ENCODE measurements around the gene KRT4. TPM values are rescaled to one million over a fixed set of nuclear protein-coding genes. Genes with fewer than 3 reads are reported as not detected.

Gene KRT4
- total RNA-seq, 1 donor from 2014 or later: not detected

DNA sequence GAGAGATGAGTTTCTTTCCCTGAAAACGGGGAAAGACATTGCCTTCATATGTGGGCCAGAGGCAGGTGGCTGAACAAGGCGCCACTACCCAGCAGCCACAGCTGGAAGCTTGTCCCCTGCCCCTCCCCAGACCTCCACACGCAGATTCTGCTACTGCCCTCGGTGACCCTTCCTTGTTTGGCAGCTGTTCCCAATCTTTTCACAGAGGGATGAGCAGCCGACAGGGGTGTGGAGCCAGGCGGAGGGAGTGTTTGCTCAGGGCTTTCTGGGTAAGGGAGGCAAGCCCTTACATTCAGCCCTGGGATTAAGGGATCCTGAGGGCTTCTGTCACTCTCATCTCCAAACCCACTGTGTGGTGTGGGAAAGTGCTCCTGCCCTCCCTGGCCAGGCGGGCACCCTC lies 4.5 kb upstream of the KRT4 start:
- TF ChIP-seq CTCF (conservative IDR thresholded peaks at IDR 0.05): no peak
- Mint-ChIP-seq H3K27ac (ENCODE audit: unreplicated experiment) (no peak overlapping the region), H3K27me3 (ENCODE audit: low read depth) (peaks cover 5% of the 10 kb centered on the region), H3K4me3 (no peak overlapping the region), H3K36me3 (ENCODE audit: low read depth) (no peaks in the 10 kb centered on the region), H3K9me3 (no peaks in the 10 kb centered on the region), H3K4me1 (peaks cover 9% of the 10 kb centered on the region)
- no peak for DNase-seq (ENCODE audit: low read depth, low spot score)

DNA sequence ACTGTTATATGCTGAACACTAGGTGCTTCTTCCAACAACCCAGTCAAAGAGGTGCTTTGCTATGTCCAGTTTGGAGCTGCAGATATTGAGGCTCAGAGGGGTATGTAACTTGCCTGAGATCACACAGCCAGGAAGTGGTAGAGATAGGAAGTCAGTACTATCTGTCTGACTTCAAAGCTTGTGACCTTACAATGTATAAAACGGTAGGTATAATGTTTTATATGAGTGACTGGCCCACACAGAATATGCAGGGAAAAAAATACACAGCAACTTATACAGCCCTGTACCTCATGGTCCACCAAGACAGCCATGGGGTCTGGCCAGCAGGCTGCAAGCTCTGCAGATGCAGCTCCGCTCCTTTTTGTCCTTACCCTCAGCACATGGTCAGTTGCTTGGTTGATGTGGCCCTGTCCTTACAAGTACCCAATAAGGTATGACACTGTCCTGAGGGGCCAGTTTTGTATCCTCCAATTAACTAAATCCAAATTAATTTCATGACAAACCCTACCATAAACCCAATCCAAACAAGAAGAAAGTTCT lies 3.9 kb upstream of the KRT4 start:
- TF ChIP-seq CTCF (conservative IDR thresholded peaks at IDR 0.05): no peak
- peaks cover 9% of the 10 kb centered on the region for H3K4me1 Mint-ChIP-seq
- DNase-seq (ENCODE audit: low read depth, low spot score): no peak
- no peaks in the 10 kb centered on the region for H3K36me3 Mint-ChIP-seq (ENCODE audit: low read depth)
- no peak overlapping the region for H3K4me3 Mint-ChIP-seq
- peaks cover 5% of the 10 kb centered on the region for H3K27me3 Mint-ChIP-seq (ENCODE audit: low read depth)
- no peaks in the 10 kb centered on the region for H3K9me3 Mint-ChIP-seq
- no peak overlapping the region for H3K27ac Mint-ChIP-seq (ENCODE audit: unreplicated experiment)

DNA sequence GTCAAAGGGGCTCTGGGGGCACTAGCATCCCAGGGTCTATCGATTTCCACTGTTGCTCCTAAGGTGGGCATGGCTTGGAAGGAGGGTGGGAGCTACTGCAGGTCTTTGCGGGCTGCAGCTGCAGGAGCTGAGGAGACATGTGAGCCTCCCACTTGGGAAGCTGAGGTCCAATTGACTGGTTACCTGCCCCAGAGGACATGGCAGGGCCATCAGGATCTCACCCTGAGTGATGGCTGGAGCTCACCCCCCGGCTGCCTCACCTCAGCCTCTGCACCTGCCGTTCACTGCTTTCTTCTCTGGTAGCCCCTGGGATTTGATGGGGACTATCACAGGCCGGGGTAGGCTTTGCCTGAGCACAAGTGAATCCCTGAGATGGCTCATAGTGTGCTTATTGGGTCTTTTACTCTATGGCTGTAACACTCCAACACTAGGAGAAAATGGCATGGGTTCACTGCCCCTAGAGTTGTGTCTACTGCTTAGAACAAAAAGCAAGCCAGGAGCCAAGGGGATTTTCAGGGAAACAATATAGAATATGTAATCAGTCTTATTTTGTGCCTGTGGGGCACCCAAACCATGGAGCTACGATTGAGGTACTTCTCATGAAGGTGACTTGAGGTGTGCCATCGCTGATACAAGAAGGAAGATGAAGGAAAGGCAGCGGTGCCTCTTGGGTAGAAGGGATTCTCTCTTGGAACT lies 3.2 kb upstream of the KRT4 start:
- H3K27me3 Mint-ChIP-seq (ENCODE audit: low read depth): peaks cover 5% of the 10 kb centered on the region
- no peak overlapping the region for H3K27ac Mint-ChIP-seq (ENCODE audit: unreplicated experiment)
- peaks cover 9% of the 10 kb centered on the region for H3K4me1 Mint-ChIP-seq
- no peak for TF ChIP-seq CTCF (conservative IDR thresholded peaks at IDR 0.05)
- no peaks in the 10 kb centered on the region for H3K36me3 Mint-ChIP-seq (ENCODE audit: low read depth)
- no peaks in the 10 kb centered on the region for H3K9me3 Mint-ChIP-seq
- H3K4me3 Mint-ChIP-seq: no peak overlapping the region
- DNase-seq (ENCODE audit: low read depth, low spot score): no peak

GRCh38 chr12:52815676-52816588 lies 2.0 kb upstream of the KRT4 start:
- no peak for DNase-seq (ENCODE audit: low read depth, low spot score)
- H3K27me3 Mint-ChIP-seq (ENCODE audit: low read depth): peaks cover 3% of the 10 kb centered on the region
- H3K9me3 Mint-ChIP-seq: no peaks in the 10 kb centered on the region
- H3K27ac Mint-ChIP-seq (ENCODE audit: unreplicated experiment): no peak overlapping the region
- peaks cover 9% of the 10 kb centered on the region for H3K4me1 Mint-ChIP-seq
- no peak for TF ChIP-seq CTCF (conservative IDR thresholded peaks at IDR 0.05)
- no peaks in the 10 kb centered on the region for H3K36me3 Mint-ChIP-seq (ENCODE audit: low read depth)
- H3K4me3 Mint-ChIP-seq: no peak overlapping the region

DNA sequence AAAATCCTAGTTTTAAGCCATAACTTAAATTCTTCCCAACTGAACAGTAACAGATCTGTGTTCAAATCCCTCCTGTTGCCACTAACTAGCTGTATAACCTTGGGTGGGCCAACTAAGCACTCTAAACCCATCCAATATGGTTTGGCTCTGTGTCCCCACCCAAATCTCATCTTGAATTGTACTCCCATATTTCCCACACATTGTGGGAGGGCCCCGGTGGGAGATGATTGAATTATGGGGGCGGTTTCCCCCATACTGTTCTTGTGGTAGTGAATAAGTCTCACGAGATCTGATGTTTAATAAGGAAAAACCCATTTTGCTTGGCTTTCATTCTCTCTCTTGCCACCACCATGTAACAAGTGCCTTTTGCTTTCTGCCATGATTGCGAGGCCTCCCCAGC lies 1.2 kb upstream of the KRT4 start:
- H3K27ac Mint-ChIP-seq (ENCODE audit: unreplicated experiment): no peak overlapping the region

More for the DNA sequence above, 1.2 kb upstream of the KRT4 start:
- Mint-ChIP-seq H3K27me3 (ENCODE audit: low read depth) (no peaks in the 10 kb centered on the region), H3K4me3 (no peak overlapping the region), H3K4me1 (peaks cover 9% of the 10 kb centered on the region), H3K9me3 (no peaks in the 10 kb centered on the region), H3K36me3 (ENCODE audit: low read depth) (no peaks in the 10 kb centered on the region)
- no peak for DNase-seq (ENCODE audit: low read depth, low spot score)
- TF ChIP-seq CTCF (conservative IDR thresholded peaks at IDR 0.05): no peak
